ENCODE data around the gene LILRB5. TPM values are rescaled to one million over a fixed set of nuclear protein-coding genes. Genes with fewer than 3 reads are reported as not detected.
"Not testable (repeated sequence)": the region's sequence is repeated elsewhere in the genome, so short reads cannot be mapped to it uniquely, and the experiment has no call there.

Gene LILRB5
- total RNA-seq, 1 experiment from 2014 or later = not detected

- intact Hi-C loops (cut with micrococcal nuclease; ENCODE audit: unreplicated experiment); DNase-seq (ENCODE audit: low spot score); H3K4me3 ChIP-seq (ENCODE audit: low read depth, low read length, poor library complexity, severe bottlenecking); H3K27ac ChIP-seq (ENCODE audit: low read depth, low read length, poor library complexity, severe bottlenecking); CTCF ChIA-PET; H3K4me1 ChIP-seq (ENCODE audit: insufficient read depth, low read length, poor library complexity, severe bottlenecking); H3K36me3 ChIP-seq (ENCODE audit: insufficient read depth, low read length, poor library complexity, severe bottlenecking); H3K9me3 ChIP-seq (ENCODE audit: low read depth, low read length, poor library complexity, severe bottlenecking); BruUV-seq (replicated peaks); POLR2A ChIA-PET (ENCODE audit: low non-redundant PET): not testable (repeated sequence)
- peaks cover 21% of the 10 kb centered on the region for H3K27me3 ChIP-seq (replicated peaks; ENCODE audit: insufficient read depth, low read depth, low read length, poor library complexity)
These were observed 16.4 kb downstream of the LILRB5 start for GRCh38 chr19:54240372-54241336.

GRCh38 chr19:54239491-54240371 lies 17.3 kb downstream of the LILRB5 start:
- H3K9me3 ChIP-seq (ENCODE audit: low read depth, low read length, poor library complexity, severe bottlenecking); H3K27ac ChIP-seq (ENCODE audit: low read depth, low read length, poor library complexity, severe bottlenecking); H3K4me3 ChIP-seq (ENCODE audit: low read depth, low read length, poor library complexity, severe bottlenecking); BruUV-seq (replicated peaks); H3K36me3 ChIP-seq (ENCODE audit: insufficient read depth, low read length, poor library complexity, severe bottlenecking); CTCF ChIA-PET; DNase-seq (ENCODE audit: low spot score); POLR2A ChIA-PET (ENCODE audit: low non-redundant PET); H3K4me1 ChIP-seq (ENCODE audit: insufficient read depth, low read length, poor library complexity, severe bottlenecking): not testable (repeated sequence)
- peaks cover 27% of the 10 kb centered on the region for H3K27me3 ChIP-seq (replicated peaks; ENCODE audit: insufficient read depth, low read depth, low read length, poor library complexity)
- intact Hi-C loops (cut with micrococcal nuclease; ENCODE audit: unreplicated experiment) = loop anchor here (2.0 kb wide), 1 partner anchor 17 kb away; the partner anchor contains the start of gene LILRB3

GRCh38 chr19:54233941-54234340 lies 23.1 kb downstream of the LILRB5 start:
- no peak overlapping the region for H3K4me3 ChIP-seq (ENCODE audit: low read depth, low read length, poor library complexity, severe bottlenecking)
- ChIA-PET CTCF (no interaction called here), POLR2A (ENCODE audit: low non-redundant PET) (no interaction called here)
- no peak overlapping the region for H3K27ac ChIP-seq (ENCODE audit: low read depth, low read length, poor library complexity, severe bottlenecking)
- H3K27me3 ChIP-seq (replicated peaks; ENCODE audit: insufficient read depth, low read depth, low read length, poor library complexity) = peaks cover 33% of the 10 kb centered on the region
- no peaks in the 10 kb centered on the region for H3K36me3 ChIP-seq (ENCODE audit: insufficient read depth, low read length, poor library complexity, severe bottlenecking)
- intact Hi-C loops (cut with micrococcal nuclease; ENCODE audit: unreplicated experiment) = no loop called here
- no TSS peak for BruUV-seq (replicated peaks)
- TF ChIP-seq EZH2 (IDR thresholded peaks at IDR 0.05; ENCODE audit: borderline replicate concordance, low read depth, low read length, poor library complexity, severe bottlenecking) (no peak), CTCF (conservative IDR thresholded peaks at IDR 0.05; ENCODE audit: low read depth, low read length) (no peak)
- no peaks in the 10 kb centered on the region for H3K4me1 ChIP-seq (ENCODE audit: insufficient read depth, low read length, poor library complexity, severe bottlenecking)
- H3K9me3 ChIP-seq (ENCODE audit: low read depth, low read length, poor library complexity, severe bottlenecking) = no peaks in the 10 kb centered on the region
- DNase-seq (ENCODE audit: low spot score) = no peak
